Subcutaneous adipose tissue (tissue), 4 donors: ENCODE data around the gene CPNE8. TPM values are rescaled to one million over a fixed set of nuclear protein-coding genes. Genes with fewer than 3 reads are reported as not detected.

Source experiments
- CTCF ChIP-seq: fragments of 450-650 bp; IDR thresholded peaks from one replicate; pipeline ENCODE4 v1.5.1; 2016; ENCODE audit warnings: low read depth, mild to moderate bottlenecking, control low read depth, antibody characterized with exemption, moderate library complexity
- total RNA-seq, 4 donors: library from RNA; depleted of rRNA; stranded (reverse); fragments of >200 nt; gene quantifications; one replicate each; pipeline ENCODE4 v1.1.0, GENCODE V29; 2016

CPNE8 gene
- total RNA-seq, 4 donors from 2014 or later = 26.4 to 44.7 (median 37.7) TPM

GRCh38 chr12:38689195-38689594, 216.2 kb downstream of the CPNE8 start:
- no peak for TF ChIP-seq CTCF

- no peak for TF ChIP-seq CTCF
Measured at GRCh38 chr12:38682521-38682920, 222.9 kb downstream of the CPNE8 start.

GRCh38 chr12:38669530-38669929, 235.9 kb downstream of the CPNE8 start:
- no peak for TF ChIP-seq CTCF

- no peak for TF ChIP-seq CTCF
Measured at GRCh38 chr12:38669081-38669480, 236.3 kb downstream of the CPNE8 start.

GRCh38 chr12:38666425-38666824, 239.0 kb downstream of the CPNE8 start:
- TF ChIP-seq CTCF = no peak

- no peak for TF ChIP-seq CTCF
Measured at GRCh38 chr12:38664661-38665269, 240.6 kb downstream of the CPNE8 start.

- no peak for TF ChIP-seq CTCF
Measured at GRCh38 chr12:38662829-38663228, 242.6 kb downstream of the CPNE8 start.
